ENCODE data around the gene OSBP2.

- no peak for TF ChIP-seq EZH2 (IDR thresholded peaks at IDR 0.05)
- no peak for TF ChIP-seq POLR2AphosphoS5 (IDR thresholded peaks at IDR 0.05; ENCODE audit: borderline replicate concordance, low read depth, low read length)
- TF ChIP-seq FOXP2 (optimal IDR thresholded peaks at IDR 0.05; ENCODE audit: control extremely low read depth, extremely low read length, insufficient read depth) = no peak
Observed at GRCh38 chr22:30781271-30781875, 86.7 kb downstream of the OSBP2 start.
